ENCODE measurements around the gene WNT6. TPM values are rescaled to one million over a fixed set of nuclear protein-coding genes. Genes with fewer than 3 reads are reported as not detected.
A peak's percentile ranks its signal among the peaks of the same experiment; 100 is the strongest.

The WNT6 gene
- total RNA-seq, 2 experiments from 2014 or later, result not detected

GRCh38 chr2:218859988-218860831 is 605 bp downstream of the WNT6 start:
- peak overlapping the region; percentile 22 for H3K4me3 ChIP-seq (ENCODE audit: low read length)
- H3K27ac ChIP-seq (ENCODE audit: low read depth in 1 of 2, low read length in 2 of 2), result no peak overlapping the region
- CTCF ChIA-PET, result interaction anchor here (1.5 to 1.7 kb wide), 2 partner anchors 16 to 120 kb away, joined by 4 to 5 read pairs; no protein-coding TSS in a partner anchor
- Mint-ChIP-seq H3K27me3 (peaks cover 93% of the 10 kb centered on the region), H3K4me3 (peak overlapping the region; percentile 74), H3K36me3 (ENCODE audit: low read depth) (no peaks in the 10 kb centered on the region), H3K27ac (no peak overlapping the region), H3K4me1 (ENCODE audit: low read depth) (peaks cover 29% of the 10 kb centered on the region), H3K9me3 (no peaks in the 10 kb centered on the region)
- peak in 1 of 14 experiments; percentile 29 for DNase-seq
- H3K9me3 ChIP-seq (ENCODE audit: control insufficient read depth in 1 of 2, insufficient read depth in 1 of 2, low read length in 2 of 2), result peaks cover 0 to 20% of the 10 kb centered on the region in 2 experiments
- POLR2A ChIA-PET, result interaction anchor here (0.5 to 1.2 kb wide), 3 partner anchors 10 to 50 kb away, joined by 3 to 6 read pairs (median 4); no protein-coding TSS in a partner anchor
- peaks cover 25% of the 10 kb centered on the region for H3K4me1 ChIP-seq (ENCODE audit: insufficient read depth, low read length)
- H3K27me3 ChIP-seq (ENCODE audit: control insufficient read depth in 1 of 2, insufficient read depth in 2 of 2, low read length in 2 of 2), result peaks cover 62 to 76% of the 10 kb centered on the region in 2 experiments
- intact Hi-C loops (cut with DNase I, micrococcal nuclease), result loop anchor here in 1 of 2 experiments (5.0 kb wide), 1 partner anchor 117 kb away; no protein-coding TSS in a partner anchor
- no peaks in the 10 kb centered on the region for H3K36me3 ChIP-seq (ENCODE audit: insufficient read depth, low read length)
- no peak for ATAC-seq (ENCODE audit: poor library complexity)
- no peak for TF ChIP-seq CTCF (IDR thresholded peaks at IDR 0.05)

- ChIA-PET CTCF (interaction anchor here (0.6 to 1.7 kb wide), 3 partner anchors 16 to 119 kb away, joined by 4 to 5 read pairs (median 5); no protein-coding TSS in a partner anchor), POLR2A (interaction anchor here (0.5 to 1.2 kb wide), 3 partner anchors 11 to 49 kb away, joined by 3 to 6 read pairs (median 4); no protein-coding TSS in a partner anchor)
- Histone ChIP-seq H3K9me3 (ENCODE audit: control insufficient read depth in 1 of 2, insufficient read depth in 1 of 2, low read length in 2 of 2) (peaks cover 0 to 20% of the 10 kb centered on the region in 2 experiments), H3K4me3 (ENCODE audit: low read length) (no peak overlapping the region), H3K27ac (ENCODE audit: low read depth in 1 of 2, low read length in 2 of 2) (no peak overlapping the region), H3K27me3 (ENCODE audit: control insufficient read depth in 1 of 2, insufficient read depth in 2 of 2, low read length in 2 of 2) (peaks cover 59 to 75% of the 10 kb centered on the region in 2 experiments), H3K36me3 (ENCODE audit: insufficient read depth, low read length) (no peaks in the 10 kb centered on the region), H3K4me1 (ENCODE audit: insufficient read depth, low read length) (peaks cover 25% of the 10 kb centered on the region)
- DNase-seq (peak in 1 of 14 experiments; percentile 33), ATAC-seq (ENCODE audit: poor library complexity) (peak; percentile 28)
- Mint-ChIP-seq H3K27ac (no peak overlapping the region), H3K36me3 (ENCODE audit: low read depth) (no peaks in the 10 kb centered on the region), H3K4me3 (peak overlapping the region; percentile 30), H3K27me3 (peaks cover 89% of the 10 kb centered on the region), H3K9me3 (no peaks in the 10 kb centered on the region), H3K4me1 (ENCODE audit: low read depth) (peaks cover 29% of the 10 kb centered on the region)
- intact Hi-C loops (cut with DNase I, micrococcal nuclease), result no loop called here
- no peak for TF ChIP-seq CTCF (IDR thresholded peaks at IDR 0.05)
Observed at GRCh38 chr2:218860950-218861381, 1.4 kb downstream of the WNT6 start.

- H3K4me3 ChIP-seq (ENCODE audit: low read length), result no peak overlapping the region
- intact Hi-C loops (cut with DNase I, micrococcal nuclease), result no loop called here
- ATAC-seq (ENCODE audit: poor library complexity) (no peak), DNase-seq (peak in 1 of 14 experiments; percentile 24)
- no peak overlapping the region for H3K27ac ChIP-seq (ENCODE audit: low read depth in 1 of 2, low read length in 2 of 2)
- peaks cover 25% of the 10 kb centered on the region for H3K4me1 ChIP-seq (ENCODE audit: insufficient read depth, low read length)
- CTCF ChIA-PET, result interaction anchor here (1.7 kb wide), 1 partner anchor 15 kb away, joined by 5 read pairs; no protein-coding TSS in a partner anchor
- no peak overlapping the region for H3K27ac Mint-ChIP-seq
- no peak for TF ChIP-seq CTCF (IDR thresholded peaks at IDR 0.05)
- H3K4me3 Mint-ChIP-seq, result peak overlapping the region; percentile 44
- H3K27me3 ChIP-seq (ENCODE audit: control insufficient read depth in 1 of 2, insufficient read depth in 2 of 2, low read length in 2 of 2), result peaks cover 53 to 73% of the 10 kb centered on the region in 2 experiments
- POLR2A ChIA-PET, result interaction anchor here (0.7 kb wide), 1 partner anchor 33 kb away, joined by 4 read pairs; no protein-coding TSS in a partner anchor
- H3K4me1 Mint-ChIP-seq (ENCODE audit: low read depth), result peaks cover 29% of the 10 kb centered on the region
- H3K9me3 ChIP-seq (ENCODE audit: control insufficient read depth in 1 of 2, insufficient read depth in 1 of 2, low read length in 2 of 2), result peaks cover 0 to 20% of the 10 kb centered on the region in 2 experiments
- H3K36me3 ChIP-seq (ENCODE audit: insufficient read depth, low read length), result no peaks in the 10 kb centered on the region
- H3K27me3 Mint-ChIP-seq, result peaks cover 84% of the 10 kb centered on the region
- no peaks in the 10 kb centered on the region for H3K9me3 Mint-ChIP-seq
- no peaks in the 10 kb centered on the region for H3K36me3 Mint-ChIP-seq (ENCODE audit: low read depth)
Observed at GRCh38 chr2:218861645-218862318, 2.2 kb downstream of the WNT6 start.
